GM19238 (cell line): ENCODE measurements around the gene WDPCP.
"Not testable (repeated sequence)": the region's sequence is repeated elsewhere in the genome, so short reads cannot be mapped to it uniquely, and the experiment has no call there.

Experiments used
- DNase-seq: peaks from one replicate; pipeline ENCODE4 v3.0.0; 2011; ENCODE audit warnings: low spot score; ENCODE audit not compliant: insufficient read length

WDPCP gene

DNA sequence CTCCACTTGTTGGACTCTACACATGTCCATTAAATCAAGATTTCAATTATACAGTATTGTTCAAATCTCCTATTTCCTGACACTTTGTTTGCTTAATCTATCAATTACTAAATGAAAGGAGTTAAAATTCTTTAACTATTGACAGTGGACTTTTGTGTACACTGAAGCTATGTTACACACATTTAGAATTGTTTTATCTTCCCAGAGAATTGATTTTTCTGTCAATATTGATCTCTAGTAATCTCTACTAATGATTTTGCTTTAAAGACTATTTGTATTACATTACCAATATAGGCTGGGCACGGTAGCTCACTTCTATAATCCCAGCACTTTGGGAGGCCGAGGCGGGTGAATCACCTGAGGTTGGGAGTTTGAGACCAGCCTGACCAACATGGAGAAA is 215.7 kb downstream of the WDPCP start:
- no peak for DNase-seq

DNA sequence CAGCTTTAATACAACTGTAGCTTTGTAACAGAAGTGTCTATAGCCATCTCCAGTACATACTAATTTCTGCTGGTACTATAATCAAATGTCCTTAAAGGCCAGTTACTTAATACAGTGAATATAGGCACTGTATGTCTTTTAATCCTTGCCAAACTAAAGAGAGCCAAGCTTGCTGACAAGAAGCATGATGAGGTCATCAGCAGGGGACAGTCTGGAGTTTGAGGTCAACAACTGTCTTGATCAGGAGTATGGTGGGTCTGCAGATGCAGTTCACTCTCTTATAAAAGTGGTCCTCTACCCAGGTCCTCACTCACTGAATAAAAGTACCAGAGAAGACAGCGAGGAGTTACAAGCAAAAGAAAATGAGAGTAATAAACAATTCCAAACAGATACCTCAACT is 219.1 kb downstream of the WDPCP start:
- DNase-seq = no peak

DNA sequence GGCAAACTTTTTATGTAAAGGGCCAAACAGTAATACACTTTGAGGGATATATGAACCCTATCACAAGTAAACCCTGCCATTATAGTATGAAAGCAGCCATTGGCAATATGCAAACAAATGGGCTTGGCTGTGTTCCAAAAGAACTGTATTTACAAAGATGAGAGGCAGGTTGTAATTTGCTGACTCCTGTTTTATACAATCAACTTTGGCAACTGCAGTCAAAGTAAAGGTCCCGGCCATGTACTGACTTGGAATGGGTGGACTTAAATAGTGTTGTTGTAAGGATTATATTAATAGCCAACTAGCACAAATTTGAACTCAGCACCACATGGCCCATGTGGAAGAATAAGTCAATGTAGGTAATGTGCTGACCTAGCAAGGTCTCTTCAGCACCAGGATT is 223.4 kb downstream of the WDPCP start:
- DNase-seq = no peak

DNA sequence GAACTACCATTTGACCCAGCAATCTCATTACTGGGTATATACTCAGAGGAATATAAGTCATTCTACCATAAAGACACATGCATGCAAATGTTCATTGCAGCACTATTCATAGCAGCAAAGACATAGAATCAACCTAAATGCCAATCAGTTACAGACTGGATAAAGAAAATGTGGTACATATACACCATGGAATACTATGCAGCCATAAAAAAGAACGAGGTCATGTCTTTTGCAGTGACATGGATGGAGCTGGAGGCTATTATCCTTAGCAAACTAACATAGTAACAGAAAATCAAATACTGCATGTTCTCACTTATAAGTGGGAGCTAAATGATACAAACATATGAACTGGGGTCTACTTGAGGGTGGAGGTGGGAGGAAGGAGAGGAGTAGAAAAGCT is 230.6 kb downstream of the WDPCP start:
- not testable (repeated sequence) for DNase-seq

DNA sequence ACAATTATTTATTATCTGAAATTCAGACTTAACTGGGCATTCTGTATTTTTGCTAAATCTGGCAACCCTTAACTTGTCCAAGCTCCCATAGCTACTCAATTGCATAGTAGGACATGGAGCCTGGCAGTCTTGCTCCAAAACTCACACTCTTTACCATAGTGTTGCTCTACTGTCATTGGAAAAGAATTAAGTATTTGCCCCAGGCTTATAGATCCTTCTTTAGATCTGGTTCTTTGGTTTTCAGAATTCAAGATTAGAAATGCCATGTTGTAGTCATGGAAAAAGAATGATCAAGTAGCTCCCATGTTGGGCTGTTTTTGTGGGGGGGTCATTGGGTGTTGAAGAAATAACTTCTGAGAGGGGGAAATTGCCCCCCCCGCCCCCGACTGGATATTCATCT is 240.9 kb downstream of the WDPCP start:
- no peak for DNase-seq

DNA sequence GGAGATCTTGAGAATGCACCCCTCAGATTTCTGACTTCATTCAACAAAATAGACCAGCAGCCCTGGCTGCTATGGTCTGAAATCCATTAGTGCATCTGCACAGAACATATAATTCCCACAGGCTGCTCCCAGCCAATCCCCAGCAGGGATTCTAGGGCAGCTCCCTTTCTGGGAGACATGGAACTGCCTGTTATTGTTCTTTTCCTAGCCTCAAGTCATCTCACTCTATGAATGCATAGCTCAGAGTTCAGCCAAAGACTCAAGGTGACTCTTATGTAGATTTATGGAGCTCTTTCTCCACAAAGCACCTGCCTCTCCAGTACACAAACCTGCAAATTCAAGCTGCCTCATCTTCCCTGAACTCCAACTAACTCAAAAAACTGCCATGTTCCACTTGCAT is 241.9 kb downstream of the WDPCP start:
- DNase-seq = no peak

DNA sequence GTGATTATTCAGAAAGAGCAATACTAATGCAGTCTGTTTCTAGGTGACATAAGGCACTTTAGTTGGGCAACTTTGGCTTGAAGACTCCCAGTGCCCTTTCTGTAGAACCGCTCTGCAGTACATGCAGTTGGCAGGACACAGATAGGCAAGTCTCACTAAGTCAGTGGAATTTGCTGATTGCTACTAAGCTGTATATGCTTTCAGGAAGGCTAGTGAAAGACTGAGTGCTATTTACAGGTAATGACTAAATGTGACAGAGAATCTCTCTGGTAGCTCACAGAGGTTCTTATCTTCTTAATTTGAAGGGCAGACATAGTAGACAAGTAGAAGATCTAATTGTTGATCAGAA is 243.0 kb downstream of the WDPCP start:
- DNase-seq = no peak

DNA sequence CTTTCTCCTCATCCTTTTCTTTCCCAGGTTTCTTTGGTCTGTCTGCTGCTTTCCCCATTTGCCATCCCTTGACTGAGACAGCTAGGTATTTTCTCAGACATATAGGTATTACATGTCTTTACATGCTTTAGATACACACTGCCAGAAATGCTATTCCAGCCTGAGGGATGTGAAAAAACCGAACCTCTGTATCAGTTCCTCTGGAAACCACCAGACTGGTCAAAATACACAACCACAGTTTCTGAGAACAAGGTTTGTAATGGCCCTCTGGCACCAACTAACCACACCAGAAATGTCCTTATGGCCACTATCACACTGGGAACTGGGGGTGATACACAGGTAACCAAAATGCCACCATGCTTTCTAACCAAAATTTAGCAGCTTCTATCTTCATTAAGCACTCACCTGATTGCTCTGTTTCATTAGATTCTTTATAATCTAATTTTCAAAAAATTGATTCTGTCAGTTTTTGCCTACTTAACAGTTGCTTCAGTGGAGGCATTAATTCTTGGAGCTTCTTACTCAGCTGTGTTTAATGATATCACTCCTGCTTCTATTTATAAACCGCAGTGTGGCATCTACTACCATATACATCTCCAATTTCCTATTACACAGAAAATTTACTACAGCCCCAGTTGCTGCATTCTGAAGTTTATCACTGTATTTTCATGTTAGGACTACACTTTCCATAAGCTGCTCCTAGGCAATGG is 243.5 kb downstream of the WDPCP start:
- no peak for DNase-seq

DNA sequence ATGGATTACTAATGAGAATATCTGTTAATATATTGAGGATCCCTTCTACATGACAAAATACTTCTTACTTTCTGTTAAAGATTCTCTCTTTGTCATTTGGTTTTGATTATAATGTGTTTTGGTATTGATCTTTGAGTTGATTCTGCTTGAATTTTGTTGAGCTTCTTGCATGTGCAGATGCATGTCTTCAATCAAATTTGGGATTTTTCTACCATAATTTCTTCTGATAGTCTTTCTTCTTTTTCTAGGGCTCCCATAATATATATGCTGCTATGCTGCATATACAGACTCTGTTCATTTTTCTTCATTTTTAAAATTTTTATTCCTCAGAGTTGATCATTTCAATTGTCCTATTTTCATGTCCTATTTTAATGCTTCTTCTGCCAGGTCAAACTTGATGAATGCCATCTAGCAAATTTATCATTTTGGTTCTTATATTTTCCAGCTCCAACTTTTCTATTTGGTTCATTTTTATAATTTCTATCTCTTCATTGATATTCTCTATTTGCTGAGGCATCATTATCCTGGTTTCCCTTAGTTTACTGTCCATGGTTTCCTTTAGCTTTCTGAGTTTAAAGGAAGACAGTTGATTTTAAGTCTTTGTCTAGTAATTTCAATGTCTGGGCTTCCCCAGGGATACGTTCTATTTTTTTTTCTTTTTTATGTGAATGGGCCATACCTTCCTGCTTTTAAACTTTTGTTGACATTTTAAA is 244.7 kb downstream of the WDPCP start:
- DNase-seq = no peak

DNA sequence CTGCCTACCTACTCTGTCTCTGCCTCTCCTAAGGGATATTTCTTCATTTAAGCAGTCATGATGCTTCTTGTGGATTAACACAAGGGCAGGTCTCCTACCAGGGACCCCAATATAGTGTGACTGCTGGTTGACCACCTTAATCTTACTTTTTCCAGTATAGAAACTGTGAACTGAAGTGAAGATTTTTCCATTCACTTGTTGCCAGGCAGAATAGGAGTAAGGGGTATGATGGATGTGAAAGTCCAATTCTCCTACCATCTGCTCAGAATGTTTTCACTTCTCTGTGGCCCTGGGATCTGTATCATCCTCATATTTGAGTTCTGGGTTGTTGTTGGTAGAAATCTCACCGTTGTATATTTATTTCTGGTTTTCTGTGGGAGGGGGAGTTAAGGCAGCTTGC is 247.8 kb downstream of the WDPCP start:
- DNase-seq = no peak

DNA sequence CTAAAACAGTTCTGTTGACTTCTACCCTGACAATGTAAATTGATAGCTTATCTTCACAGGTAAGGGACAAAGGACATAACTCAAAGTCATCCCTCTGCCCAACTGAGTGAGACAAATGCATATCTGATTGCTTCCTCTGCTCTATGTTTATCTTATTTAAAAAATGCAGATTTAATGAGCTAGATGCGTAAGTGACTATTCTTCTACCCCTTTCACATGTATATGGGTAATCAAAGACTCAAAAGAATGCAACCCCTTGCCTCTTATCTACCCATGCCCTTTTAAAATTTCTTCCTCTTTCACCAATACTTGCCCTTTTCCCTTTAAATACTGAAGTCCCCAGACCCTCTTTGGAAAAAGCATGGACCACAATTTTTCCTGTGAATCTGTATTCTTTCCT is 253.4 kb downstream of the WDPCP start:
- no peak for DNase-seq

DNA sequence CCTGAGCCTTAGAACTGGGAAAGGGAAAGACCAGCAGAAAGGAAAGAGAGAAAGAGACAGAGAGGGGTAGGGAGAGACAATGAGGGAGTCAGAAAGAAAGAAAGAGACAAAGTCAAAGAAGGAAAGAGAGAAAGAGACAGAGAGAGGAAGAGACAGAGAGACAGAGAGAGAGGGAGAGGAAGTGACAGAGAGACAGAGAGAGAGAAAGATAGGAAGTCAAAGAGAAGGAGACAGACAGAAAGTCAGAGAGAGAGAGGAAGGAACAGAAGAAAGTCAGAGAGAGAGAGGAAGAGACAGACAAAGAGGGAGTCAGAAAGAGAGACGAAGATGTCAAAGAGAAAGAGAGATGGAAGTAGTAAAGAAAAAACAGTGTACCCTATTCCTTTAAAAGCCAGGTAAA is 261.8 kb downstream of the WDPCP start:
- DNase-seq = no peak

DNA sequence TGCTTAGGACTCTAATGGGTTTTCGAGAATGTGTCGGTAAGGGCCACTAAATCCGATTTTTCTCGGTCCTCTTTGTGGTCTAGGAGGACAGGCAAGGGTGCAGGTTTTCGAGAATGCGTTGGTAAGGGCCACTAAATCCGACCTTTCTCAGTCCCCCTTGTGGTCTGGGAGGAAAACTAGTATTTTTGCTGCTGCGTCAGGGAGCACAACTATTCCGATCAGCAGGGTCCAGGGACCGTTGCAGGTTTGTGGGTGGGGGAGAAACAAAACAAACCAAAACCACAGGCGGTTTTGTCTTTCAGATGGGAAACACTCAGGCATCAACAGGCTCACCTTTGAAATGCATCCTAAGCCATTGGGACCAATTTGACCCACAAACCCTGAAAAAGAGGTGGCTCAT is 264.6 kb downstream of the WDPCP start:
- not testable (repeated sequence) for DNase-seq

DNA sequence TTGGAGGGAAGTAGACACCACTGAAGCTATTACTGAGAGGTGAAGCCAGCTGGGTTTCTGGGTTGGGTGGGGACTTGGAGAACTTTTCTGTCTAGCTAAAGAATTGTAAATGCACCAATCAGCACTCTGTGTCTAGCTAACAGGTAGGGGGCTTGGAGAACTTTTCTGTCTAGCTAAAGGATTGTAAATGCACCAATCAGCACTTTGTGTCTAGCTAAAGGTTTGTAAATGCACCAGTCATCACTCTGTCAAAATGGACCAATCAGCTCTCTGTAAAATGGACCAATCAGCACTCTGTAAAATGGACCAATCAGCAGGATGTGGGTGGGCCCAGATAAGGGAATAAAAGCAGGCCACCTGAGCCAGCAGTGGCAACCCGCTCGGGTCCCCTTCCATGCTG is 266.3 kb downstream of the WDPCP start:
- not testable (repeated sequence) for DNase-seq

DNA sequence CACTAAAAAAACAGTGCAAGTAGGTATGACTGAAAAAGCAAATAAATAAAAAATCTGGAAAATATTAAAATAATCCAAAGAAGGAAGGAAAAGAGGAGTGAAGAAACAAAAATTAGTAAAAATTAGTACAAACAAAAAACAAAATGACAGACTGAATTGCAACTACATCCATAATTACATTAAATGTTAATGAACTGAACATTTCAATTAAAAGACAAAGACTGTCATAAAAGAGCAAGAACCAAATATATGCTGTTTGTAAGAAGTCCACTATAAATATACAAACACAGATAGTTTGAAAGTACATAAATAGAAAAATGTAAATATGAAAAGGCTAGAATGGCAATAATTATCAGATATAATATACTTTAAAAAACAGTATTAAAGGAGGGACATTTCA is 267.6 kb downstream of the WDPCP start:
- no peak for DNase-seq

DNA sequence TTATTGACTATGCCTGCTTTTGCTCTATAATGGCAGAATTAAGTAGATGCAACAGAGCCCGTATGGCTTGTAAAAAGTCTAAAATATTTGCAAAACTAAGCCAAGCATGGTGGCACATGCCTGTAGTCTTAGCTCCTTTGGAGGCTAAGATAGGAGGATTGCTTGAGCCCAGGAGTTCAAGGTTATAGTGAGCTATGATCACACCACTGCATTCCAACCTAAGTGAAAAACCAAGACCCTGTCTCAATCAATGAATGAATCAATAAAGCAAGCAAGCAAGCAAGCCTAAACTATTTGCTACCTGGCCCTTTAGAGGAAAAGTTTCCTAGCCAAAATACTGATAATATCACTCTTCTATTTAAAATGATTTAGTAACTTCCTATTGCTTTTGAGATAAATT is 277.7 kb downstream of the WDPCP start:
- DNase-seq = no peak

DNA sequence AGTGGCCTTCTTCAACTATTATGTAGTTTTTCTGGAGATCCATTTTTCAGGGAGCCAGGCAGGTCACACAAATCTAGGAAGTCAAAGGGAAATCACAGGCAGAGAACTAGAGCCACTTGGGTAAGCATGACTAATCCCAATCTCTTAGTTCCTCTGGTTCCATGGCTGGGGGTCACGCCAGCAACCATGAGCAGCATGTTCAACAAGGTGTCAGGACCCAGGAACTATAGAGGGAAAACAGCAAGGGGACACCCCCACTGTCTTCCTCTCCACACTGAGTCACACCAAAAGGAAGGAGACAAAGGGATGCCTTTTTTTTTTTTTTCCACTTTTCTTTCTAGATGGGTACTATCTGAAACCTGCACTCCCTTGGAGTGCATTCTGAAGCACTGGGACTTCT is 286.8 kb downstream of the WDPCP start:
- no peak for DNase-seq

DNA sequence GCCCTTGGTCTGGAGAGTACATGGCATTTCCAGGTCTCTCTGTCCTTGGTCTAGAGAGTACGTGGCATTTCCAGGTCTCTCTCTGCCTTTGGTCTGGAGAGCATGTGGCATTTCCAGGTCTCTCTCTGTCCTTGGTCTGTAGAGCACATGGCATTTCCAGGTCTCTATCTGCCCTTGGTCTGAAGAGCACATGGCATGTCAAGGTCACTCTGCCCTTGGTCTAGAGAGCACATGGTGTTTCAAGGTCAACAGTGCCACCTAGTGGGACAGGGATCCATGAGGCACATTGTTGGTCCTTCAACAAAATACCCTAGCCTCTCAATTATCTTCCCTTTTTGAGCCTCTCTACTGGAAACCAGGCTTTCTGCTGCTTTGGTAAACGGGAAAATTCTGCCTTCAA is 287.4 kb downstream of the WDPCP start:
- DNase-seq = no peak

DNA sequence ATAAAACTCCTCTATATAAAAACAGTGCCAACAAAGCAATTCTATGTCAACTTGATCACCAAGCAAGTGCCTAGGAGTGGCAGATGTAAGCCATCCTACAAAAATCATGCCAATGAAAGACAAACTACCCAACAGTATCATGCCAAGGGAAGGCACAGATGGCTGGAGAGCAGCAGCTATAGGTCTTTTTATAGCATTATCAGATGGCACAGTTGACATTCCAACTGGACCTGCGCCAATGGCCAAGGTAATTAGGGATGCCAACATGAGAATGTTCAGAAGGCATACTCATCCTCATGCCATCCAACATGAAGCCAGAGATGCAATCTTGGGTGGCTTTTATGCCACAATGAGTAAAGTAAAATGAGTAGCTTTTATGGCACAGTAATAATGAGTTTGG is 300.3 kb downstream of the WDPCP start:
- DNase-seq = no peak

DNA sequence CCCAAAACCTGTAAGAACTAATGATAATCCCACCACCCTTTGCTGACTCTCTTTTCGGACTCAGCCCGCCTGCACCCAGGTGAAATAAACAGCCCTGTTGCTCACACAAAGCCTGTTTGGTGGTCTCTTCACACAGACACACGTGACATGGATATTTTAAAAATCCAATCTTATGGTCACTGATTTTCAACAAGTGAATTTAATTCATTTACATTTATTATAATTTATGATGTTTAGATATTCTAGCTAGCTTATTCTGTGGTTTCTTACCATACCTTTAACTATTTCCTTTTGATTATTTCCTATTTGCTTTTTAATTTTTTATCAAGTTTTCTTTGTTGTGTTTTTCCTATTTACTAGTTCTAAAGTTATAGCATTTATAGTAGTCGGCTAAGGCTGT is 301.8 kb downstream of the WDPCP start:
- DNase-seq = not testable (repeated sequence)

DNA sequence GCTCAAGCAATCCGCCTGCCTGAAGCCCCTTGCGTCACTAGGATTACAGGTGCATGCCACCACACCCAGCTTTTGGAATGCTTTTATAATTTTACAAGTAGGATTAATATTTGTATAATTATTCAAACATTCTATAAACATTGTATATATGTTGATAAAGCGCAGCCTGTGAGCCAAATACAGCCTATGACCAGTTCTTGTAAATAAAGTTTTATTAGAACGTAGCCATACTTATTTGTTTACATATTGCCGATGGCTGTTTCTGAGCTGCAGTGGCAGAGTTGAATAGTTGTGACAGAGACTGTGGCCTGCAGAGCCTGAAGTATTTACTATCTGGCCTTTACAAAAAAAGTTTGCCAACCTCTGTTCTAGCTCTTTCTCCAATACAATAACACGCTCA is 305.0 kb downstream of the WDPCP start:
- no peak for DNase-seq

DNA sequence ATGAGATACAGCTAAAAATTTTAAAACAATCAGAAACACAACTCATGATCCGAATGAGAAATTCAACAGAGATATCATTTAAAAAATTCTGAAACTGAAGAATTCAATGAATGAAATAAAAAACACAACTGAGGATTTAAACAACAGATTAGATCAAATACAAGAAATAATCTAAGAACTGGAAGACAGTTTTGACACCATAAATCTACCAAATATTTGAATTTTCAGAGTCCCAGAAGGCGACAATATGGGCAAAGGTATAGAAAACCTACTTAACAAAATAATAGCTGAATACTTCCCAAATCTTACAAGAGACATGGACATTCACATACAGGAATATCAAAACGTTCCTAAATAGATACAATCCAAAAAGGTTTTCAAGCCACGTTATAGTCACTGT is 315.7 kb downstream of the WDPCP start:
- DNase-seq = no peak

DNA sequence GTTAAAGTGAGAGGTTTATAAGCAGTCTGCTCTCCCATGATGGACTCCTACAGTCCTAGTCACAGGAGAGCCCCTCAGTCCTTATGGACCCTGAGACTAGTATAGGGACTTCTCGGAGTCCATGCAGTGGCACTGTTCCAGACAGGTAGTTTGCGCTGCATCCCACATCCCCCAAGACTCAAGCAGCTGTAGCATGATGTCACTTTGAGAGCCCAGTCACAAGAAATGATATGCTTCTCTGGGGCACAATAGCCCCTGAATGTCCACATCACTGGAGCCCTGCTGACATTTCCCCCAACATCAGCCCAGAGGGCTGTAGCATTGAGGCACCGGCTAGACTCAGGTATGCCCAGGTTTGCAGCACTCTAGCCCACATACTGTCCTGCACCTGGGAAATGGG is 317.6 kb downstream of the WDPCP start:
- DNase-seq = no peak
